K562 (cell line): ENCODE results near the gene C10orf71. TPM values are rescaled to one million over a fixed set of nuclear protein-coding genes. Genes with fewer than 3 reads are reported as not detected.

ENCODE experiments used
- ATAC-seq: fragments of 200-7000 bp; cut with Tn5 transposase; 3 replicates; pipeline ENCODE4 v1.9.1; 2020; ENCODE audit warnings: moderate library complexity
- BruUV-seq: library from RNA; stranded (reverse); fragments of 400-500 nt; replicated peaks from 2 replicates; lab custom pipeline; 2021; lab: Mats Ljungman, UMichigan
- CTCF ChIA-PET: fragments of 300-600 bp; formaldehyde crosslinking; extraction: SDS; loops from one replicate; lab custom pipeline; 2021; ENCODE audit warnings: low intra/inter-chr PET ratio; lab: Yijun Ruan, JAX
- POLR2A ChIA-PET: fragments of 300-600, 350-650 bp; sonication (Branson Sonifier 250); formaldehyde crosslinking; extraction: SDS; loops from one replicate; lab custom pipeline; 2021; ENCODE audit warnings: antibody characterized with exemption, inconsistent platforms; lab: Yijun Ruan, JAX
- DNase-seq, 4 experiments: peaks; one replicate each; pipeline versions ENCODE4 v3.0.0 to v3.0.0-alpha.2; 2011 to 2018; ENCODE audit warnings: low spot score in 3 of 4, mixed read lengths in 3 of 4; ENCODE audit errors: extremely low read depth in 1 of 4
- FAIRE-seq: peaks from 2 replicates; lab custom pipeline; 2011; peaks lifted over from hg19 to GRCh38; lab: Jason Lieb, UNC
- H2AFZ ChIP-seq: 2 replicates; pipeline ENCODE4 v1.6.0; 2011; ENCODE audit warnings: low read depth, low read length, control low read depth, inconsistent platforms
- H3K27ac ChIP-seq: fragments of 200-600 bp; 3 replicates; pipeline ENCODE4 v1.8.0; 2011; ENCODE audit warnings: low read depth, mild to moderate bottlenecking, control low read depth, inconsistent platforms, low read length, moderate library complexity, mixed read lengths; ENCODE audit errors: extremely low read depth
- H3K27me3 ChIP-seq, 2 experiments: fragments of 300-600 bp in 1 of 2; 2 replicates in 1 of 2; 3 replicates in 1 of 2; pipeline versions ENCODE4 v1.6.0 to v1.8.0; 2011; ENCODE audit warnings: inconsistent platforms in 2 of 2, low read length in 2 of 2, mild to moderate bottlenecking in 1 of 2, mixed read lengths in 1 of 2, moderate library complexity in 1 of 2; ENCODE audit not compliant: control insufficient read depth in 2 of 2, insufficient read depth in 2 of 2
- H3K36me3 ChIP-seq: fragments of 300-600 bp; 3 replicates; pipeline ENCODE4 v1.8.0; 2011; ENCODE audit warnings: mild to moderate bottlenecking, low read length, inconsistent platforms; ENCODE audit not compliant: control insufficient read depth, insufficient read depth
- H3K4me1 ChIP-seq, 2 experiments: fragments of 200-600 bp in 1 of 2; replicated peaks in 1 of 2; 2 replicates in 1 of 2; 3 replicates in 1 of 2; pipeline versions ENCODE4 v1.5.1 to v1.8.0; 2011; ENCODE audit warnings: inconsistent platforms in 2 of 2, low read length in 2 of 2, mild to moderate bottlenecking in 1 of 2, mixed read lengths in 1 of 2, moderate library complexity in 1 of 2; ENCODE audit not compliant: control insufficient read depth in 2 of 2, insufficient read depth in 2 of 2
- H3K4me2 ChIP-seq: 2 replicates; pipeline ENCODE4 v1.6.1; 2011; ENCODE audit warnings: low read length, control low read depth, inconsistent platforms, mixed read lengths; ENCODE audit not compliant: insufficient read depth
- H3K4me3 ChIP-seq: fragments of 200-600 bp; sonication (generic), shearing (Covaris generic); 2 replicates; pipeline ENCODE4 v1.5.1; 2016; ENCODE audit warnings: control low read depth, inconsistent platforms
- H3K79me2 ChIP-seq: fragments of 200-600 bp; 3 replicates; pipeline ENCODE4 v1.8.0; 2011; ENCODE audit warnings: low read length, inconsistent platforms; ENCODE audit not compliant: control insufficient read depth, insufficient read depth
- H3K9ac ChIP-seq, 2 experiments: 2 replicates each; pipeline versions ENCODE4 v1.6.0 to v1.6.1; 2011; ENCODE audit warnings: low read depth in 2 of 2, low read length in 2 of 2, control low read depth in 1 of 2, inconsistent platforms in 1 of 2, mild to moderate bottlenecking in 1 of 2, mixed read lengths in 1 of 2; ENCODE audit not compliant: insufficient read depth in 1 of 2
- H3K9me1 ChIP-seq: one replicate; pipeline ENCODE4 v1.6.0; 2011; ENCODE audit warnings: inconsistent platforms, mild to moderate bottlenecking, low read length, moderate library complexity; ENCODE audit not compliant: control insufficient read depth, insufficient read depth
- H3K9me3 ChIP-seq: replicated peaks from 2 replicates; pipeline ENCODE4 v1.5.1; 2011; ENCODE audit warnings: low read depth, low read length, inconsistent platforms; ENCODE audit not compliant: control insufficient read depth, insufficient read depth
- H4K20me1 ChIP-seq: replicated peaks from 2 replicates; pipeline ENCODE4 v1.6.1; 2011; ENCODE audit warnings: low read length, inconsistent platforms, mixed read lengths; ENCODE audit not compliant: control insufficient read depth, insufficient read depth
- ARID1B ChIP-seq: fragments of 450-650 bp; IDR thresholded peaks from 2 replicates; pipeline ENCODE4 v1.6.1; 2016; ENCODE audit warnings: antibody characterized with exemption, mild to moderate bottlenecking, inconsistent platforms
- KDM5B ChIP-seq: fragments of 200-600 bp; sonication (generic); IDR thresholded peaks from 2 replicates; pipeline ENCODE4 v1.6.1; 2012; ENCODE audit warnings: low read depth, mild to moderate bottlenecking, moderate library complexity, low read length, control low read depth, inconsistent platforms; ENCODE audit not compliant: insufficient replicate concordance
- RAD21 ChIP-seq, 2 experiments: fragments of 250-450 bp in 1 of 2; fragments of 450-650 bp in 1 of 2; sonication (Bioruptor Pico) in 1 of 2; formaldehyde crosslinking in 1 of 2; IDR thresholded peaks in 1 of 2; conservative IDR thresholded peaks in 1 of 2; 2 replicates each; pipeline versions ENCODE4 v1.4.0 to v1.8.0; 2020 to 2022; ENCODE audit warnings: mild to moderate bottlenecking in 2 of 2, moderate library complexity in 1 of 2
- RUNX1 ChIP-seq: sonication (generic); IDR thresholded peaks from 2 replicates; pipeline ENCODE4 v1.6.1; 2016; ENCODE audit warnings: antibody characterized with exemption, low read depth
- ZNF174 ChIP-seq: fragments of 250-450 bp; sonication (Bioruptor Pico); IDR thresholded peaks from 2 replicates; pipeline ENCODE4 v1.4.0; 2020; ENCODE audit warnings: mild to moderate bottlenecking
- ZNF583 ChIP-seq: fragments of 250-450 bp; sonication (Bioruptor Pico); IDR thresholded peaks from 2 replicates; pipeline ENCODE4 v1.4.0; 2020
- WGBS: fragments of 100-300 bp; shearing (Covaris generic); methylation state at CpG from one replicate; pipeline ENCODE4 v1.1.6; 2016; ENCODE audit warnings: low coverage, mixed read lengths; ENCODE audit not compliant: insufficient coverage; ENCODE audit errors: missing lambda C conversion rate; 5-methylcytosine and 5-hydroxymethylcytosine counted together
- in situ Hi-C: fragments of 300-500 bp; cut with MboI; formaldehyde crosslinking; loops from 4 replicates; pipeline ENCODE4 v1.15.0; 2018; ENCODE audit warnings: inconsistent platforms, mixed read lengths
- intact Hi-C: fragments of 100-400 bp; cut with micrococcal nuclease; formaldehyde crosslinking; loops from 2 replicates; pipeline ENCODE4 v1.14.2; 2022
- polyA plus RNA-seq, 8 experiments: library from polyadenylated mRNA; depleted of rRNA in 4 of 8; stranded (reverse) in 5 of 8; unstranded in 3 of 8; fragments of >200 nt; fragmentation: Nextera tagmentation in 2 of 8; fragmentation: Illumina TruSeq in 1 of 8; extraction: Ambion mirVana in 2 of 8; extraction: Trizol in 1 of 8; gene quantifications; 2 replicates each; pipeline versions ENCODE4 v1.2.1 to v1.2.3, GENCODE V29; 2011 to 2014; ENCODE audit warnings: inconsistent platforms in 1 of 8, missing spikeins in 1 of 8
- total RNA-seq, 7 experiments: library from RNA; depleted of rRNA in 6 of 7; stranded (reverse); fragments of >200 nt in 6 of 7; fragmentation: Illumina TruSeq in 2 of 7; extraction: Trizol in 2 of 7; gene quantifications; 2 replicates each; pipeline versions ENCODE4 v1.2.1 to v1.2.3, GENCODE V29; 2011 to 2021; ENCODE audit warnings: low replicate concordance in 1 of 7
- TF ChIP-seq, protein P1 (sequence below): sonication (generic); formaldehyde crosslinking; IDR thresholded peaks from 2 replicates; pipeline ENCODE4 v1.8.0; 2023; ENCODE audit warnings: mild to moderate bottlenecking, missing genetic modification reagents

C10orf71 gene
- total and polyA plus RNA-seq, 9 of the 15 experiments (the other 6 are each of a cell fraction or from before 2014, with no cell fraction given) = 0.06 to 4.5 (median 1.3) TPM

DNA sequence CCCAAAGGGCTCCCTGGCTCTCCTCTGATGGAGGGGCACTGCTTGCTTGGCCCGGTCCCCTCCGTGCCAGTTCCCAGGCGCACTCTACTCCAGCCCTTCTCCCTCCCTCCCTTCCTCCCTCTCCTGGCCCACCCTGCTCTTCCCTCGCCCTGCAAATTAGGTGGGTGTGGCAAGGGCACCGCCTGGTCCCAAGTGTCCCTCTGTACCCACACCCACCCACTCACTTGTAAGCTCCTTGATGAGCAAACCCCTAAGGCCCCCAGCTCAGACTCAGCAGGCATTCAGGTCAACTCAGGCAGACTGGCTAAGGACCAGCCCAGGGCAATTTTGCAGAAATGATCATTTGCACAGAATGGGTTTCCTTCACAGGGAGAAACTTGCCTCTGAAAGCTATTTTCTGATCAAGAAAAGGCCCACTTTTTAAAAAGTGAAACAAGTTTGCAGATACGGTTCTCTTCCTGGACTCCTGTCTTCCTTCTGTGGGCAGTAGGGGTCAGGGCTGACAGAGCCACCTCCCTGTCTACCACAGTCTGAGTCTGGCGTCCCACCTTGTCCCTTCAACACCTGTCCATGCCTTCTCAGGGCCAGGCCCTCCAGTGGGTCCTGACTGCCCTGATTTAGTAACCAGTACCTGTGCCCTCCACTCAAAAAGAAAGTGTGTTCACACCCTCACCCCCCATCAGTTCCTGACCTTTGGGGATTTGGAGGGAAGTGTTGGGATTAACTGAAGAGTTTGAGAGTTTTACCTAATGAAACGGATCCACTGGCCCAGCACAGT is 28.3 kb downstream of the C10orf71 start:
- H3K4me1 ChIP-seq = no peaks in the 10 kb centered on the region; a peak in 1 of 5 replicates
- 34% methylated on average over 4 of the region's 8 CpGs for WGBS
- BruUV-seq = no TSS peak
- in situ Hi-C loops (no loop called here), intact Hi-C loops (no loop called here)
- POLR2A ChIA-PET = interaction anchor here (0.5 to 1.6 kb wide), 2 partner anchors 11 to 178 kb away, joined by 3 to 6 read pairs; no protein-coding TSS in a partner anchor
- 0 out of 5 replicates have a peak, but pooled peaks cover 0 to 2% of the 10 kb centered on the region in 2 experiments for H3K27me3 ChIP-seq
- TF ChIP-seq ARID1B (no peak), ZNF174 (CRISPR knock-in tag) (no peak), ZNF583 (CRISPR knock-in tag) (no peak), RUNX1 (no peak), KDM5B (no peak), RAD21 (CRISPR knock-in tag; conservative IDR thresholded peaks at IDR 0.05 in 1 of 2, IDR thresholded peaks at IDR 0.05 in 1 of 2) (no peak)
- TF ChIP-seq, protein P1, sequence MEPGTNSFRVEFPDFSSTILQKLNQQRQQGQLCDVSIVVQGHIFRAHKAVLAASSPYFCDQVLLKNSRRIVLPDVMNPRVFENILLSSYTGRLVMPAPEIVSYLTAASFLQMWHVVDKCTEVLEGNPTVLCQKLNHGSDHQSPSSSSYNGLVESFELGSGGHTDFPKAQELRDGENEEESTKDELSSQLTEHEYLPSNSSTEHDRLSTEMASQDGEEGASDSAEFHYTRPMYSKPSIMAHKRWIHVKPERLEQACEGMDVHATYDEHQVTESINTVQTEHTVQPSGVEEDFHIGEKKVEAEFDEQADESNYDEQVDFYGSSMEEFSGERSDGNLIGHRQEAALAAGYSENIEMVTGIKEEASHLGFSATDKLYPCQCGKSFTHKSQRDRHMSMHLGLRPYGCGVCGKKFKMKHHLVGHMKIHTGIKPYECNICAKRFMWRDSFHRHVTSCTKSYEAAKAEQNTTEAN (CRISPR knock-in tag) = no peak
- H3K9me3 ChIP-seq = no peaks in the 10 kb centered on the region
- no peak overlapping the region for H3K9ac ChIP-seq
- CTCF ChIA-PET = no interaction called here
- no peak overlapping the region; the same call in 2 of the 3 replicates for H3K27ac ChIP-seq
- no peaks in the 10 kb centered on the region for H3K9me1 ChIP-seq
- H2AFZ ChIP-seq = no peak overlapping the region
- no peak for FAIRE-seq
- ATAC-seq = 0 out of 3 replicates have a peak, but pooled peaks have one; percentile 29
- H3K4me3 ChIP-seq = no peak overlapping the region
- H3K4me2 ChIP-seq = no peak overlapping the region
- no peaks in the 10 kb centered on the region for H4K20me1 ChIP-seq
- H3K79me2 ChIP-seq = no peaks in the 10 kb centered on the region
- peaks cover 17% of the 10 kb centered on the region; the same call in 2 of the 3 replicates for H3K36me3 ChIP-seq
- no peak for DNase-seq
